SKM-1 (cell line): ENCODE results near the gene KCNJ13.

Source experiments
- DNase-seq: peaks from one replicate; lab custom pipeline; 2025; ENCODE audit not compliant: unreplicated experiment; lab: John Stamatoyannopoulos, UW

Gene KCNJ13

GRCh38 chr2:232776435-232776834 lies at the start of gene KCNJ13:
Gene KCNJ13 (minus strand): TSS chr2:232776565. CDS start chr2:232771362, 5,203 bp downstream.
- no peak for DNase-seq

GRCh38 chr2:232817756-232818155 lies 41.4 kb upstream of the KCNJ13 start:
- DNase-seq, result no peak

DNA sequence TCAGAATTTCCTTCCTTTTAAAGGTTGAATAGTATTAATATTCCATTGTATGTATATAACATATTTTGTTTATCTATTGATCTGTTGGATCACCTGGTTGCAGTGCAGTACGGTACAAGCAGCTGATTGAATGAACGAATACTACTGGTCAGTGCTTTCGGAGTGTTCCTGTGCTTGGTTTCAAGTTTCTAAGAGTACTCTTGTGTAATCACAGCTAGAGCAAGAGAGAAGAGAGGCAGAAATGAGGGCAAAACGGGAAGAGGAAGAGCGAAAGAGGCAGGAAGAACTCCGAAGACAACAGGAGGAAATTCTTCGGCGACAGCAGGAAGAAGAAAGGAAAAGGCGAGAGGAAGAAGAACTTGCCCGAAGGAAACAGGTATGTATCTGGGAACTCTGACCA lies 40.3 kb upstream of the KCNJ13 start:
- DNase-seq, result no peak

GRCh38 chr2:232815569-232815968 lies 39.2 kb upstream of the KCNJ13 start:
- no peak for DNase-seq

GRCh38 chr2:232810444-232810843 lies 34.1 kb upstream of the KCNJ13 start:
- DNase-seq, result no peak

DNA sequence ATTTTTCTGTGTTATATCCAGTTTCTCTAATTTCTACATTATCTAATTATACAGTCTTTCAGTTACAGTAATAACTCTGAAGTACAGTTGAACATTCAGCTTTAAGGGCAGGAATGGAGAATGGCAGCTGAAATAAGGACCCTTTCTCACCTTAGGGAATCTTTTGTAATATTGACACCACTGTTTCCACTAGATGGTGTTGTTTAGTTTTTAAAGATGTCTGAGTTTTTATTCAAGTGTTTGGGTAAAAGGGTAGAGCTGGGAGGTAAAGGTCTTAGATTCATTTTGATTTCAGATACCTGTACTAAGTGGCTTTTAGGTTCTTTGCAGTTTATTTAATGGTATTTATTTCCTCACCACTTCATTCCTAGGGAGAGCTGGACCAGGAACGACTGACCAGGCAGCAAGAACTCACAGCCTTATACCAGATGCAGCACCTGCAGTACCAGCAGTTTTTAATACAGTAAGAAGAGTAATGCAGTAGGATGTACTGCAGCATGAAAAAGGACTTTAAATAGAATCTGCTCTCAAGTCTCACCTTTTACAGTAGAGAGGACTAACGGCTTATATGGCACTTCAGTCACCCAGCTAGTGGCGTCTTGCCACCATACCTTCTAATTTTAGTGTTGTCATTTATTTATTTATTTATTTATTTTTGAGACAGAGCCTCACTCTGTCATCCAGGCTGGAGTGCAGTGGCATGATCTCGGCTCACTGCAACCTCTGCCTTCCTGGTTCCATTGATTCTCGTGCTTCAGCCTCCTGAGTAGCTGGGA lies 33.2 kb upstream of the KCNJ13 start:
- DNase-seq, result no peak

GRCh38 chr2:232802091-232802490 lies 25.7 kb upstream of the KCNJ13 start:
- no peak for DNase-seq

- DNase-seq, result no peak
These were observed 23.8 kb upstream of the KCNJ13 start for GRCh38 chr2:232800166-232800565.

DNA sequence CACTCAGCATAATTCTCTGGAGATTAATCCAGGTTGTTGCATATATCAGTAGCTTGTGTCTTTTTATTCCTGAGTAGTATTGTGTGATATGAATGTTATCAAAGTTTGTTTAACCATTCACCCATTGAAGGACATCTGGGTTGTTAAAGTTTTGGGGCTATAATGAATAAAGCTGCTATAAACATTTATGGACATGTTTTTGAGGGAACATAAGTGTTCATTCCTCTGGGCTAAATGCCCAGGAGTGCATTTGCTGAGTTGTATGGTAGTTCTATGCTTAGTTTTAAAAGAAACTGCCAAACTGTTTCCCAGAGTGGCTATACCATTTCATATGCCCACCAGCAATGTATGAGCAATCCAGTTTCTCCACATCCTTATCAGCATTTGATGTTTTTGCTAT lies 21.8 kb upstream of the KCNJ13 start:
- no peak for DNase-seq

GRCh38 chr2:232795920-232796319 lies 19.6 kb upstream of the KCNJ13 start:
- no peak for DNase-seq

DNA sequence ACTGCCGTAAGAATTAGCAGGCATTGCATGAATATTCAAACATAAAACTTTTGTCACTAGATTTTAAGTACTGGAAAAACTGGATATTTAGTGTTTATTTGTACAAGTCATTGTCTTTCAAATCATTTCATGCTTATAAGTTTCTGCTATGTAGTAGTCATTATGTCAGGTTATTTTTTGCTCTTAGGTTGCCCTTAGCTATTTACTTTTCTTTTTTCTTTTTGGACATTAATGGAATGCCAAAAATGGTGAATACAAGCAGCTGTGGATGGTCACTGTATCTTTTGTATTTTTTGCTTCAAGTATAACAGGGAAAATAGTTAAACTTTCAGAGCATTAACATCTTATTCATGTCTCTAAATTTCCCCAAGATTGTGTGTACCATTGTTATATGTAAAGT lies 18.6 kb upstream of the KCNJ13 start:
- no peak for DNase-seq

GRCh38 chr2:232793271-232793670 lies 16.9 kb upstream of the KCNJ13 start:
- no peak for DNase-seq

DNA sequence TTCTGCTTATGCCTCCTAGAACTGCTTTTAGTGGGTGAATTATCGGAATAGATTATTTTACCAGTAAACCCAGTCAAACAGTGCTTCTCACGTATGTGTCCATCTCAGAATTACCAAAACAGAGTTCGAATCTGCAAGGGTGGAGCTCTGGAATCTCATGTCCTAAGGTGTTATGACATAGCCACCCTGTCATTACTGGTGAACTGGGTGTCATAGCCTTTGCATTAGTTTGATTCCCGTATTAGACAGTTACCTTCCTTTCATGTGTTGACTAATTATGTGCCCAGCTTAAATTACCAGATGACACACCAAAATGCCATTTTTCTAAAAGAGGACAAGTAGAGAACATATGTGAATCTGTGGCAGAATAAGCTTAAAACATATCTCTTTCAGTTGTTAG lies 15.2 kb upstream of the KCNJ13 start:
- DNase-seq, result no peak

DNA sequence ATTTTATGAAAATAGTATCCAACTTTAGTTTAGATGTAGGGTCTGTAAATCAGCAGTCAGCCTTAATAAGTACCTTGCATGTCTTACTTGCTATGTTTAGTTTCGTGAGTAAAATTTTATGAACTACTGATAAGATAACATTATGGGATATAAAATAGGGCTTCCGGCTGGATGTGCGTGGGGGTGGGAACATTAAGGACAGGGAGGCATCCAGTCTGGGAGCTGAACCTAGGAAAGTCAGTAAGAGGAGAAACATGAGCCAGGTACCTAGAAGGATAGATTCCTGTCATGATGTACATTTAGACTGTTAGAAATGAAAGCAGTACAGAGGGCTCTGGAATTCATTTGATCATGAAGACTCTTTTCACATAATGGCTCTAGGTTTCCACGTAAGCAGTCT lies 12.7 kb upstream of the KCNJ13 start:
- no peak for DNase-seq

GRCh38 chr2:232787806-232788205 lies 11.4 kb upstream of the KCNJ13 start:
- no peak for DNase-seq

DNA sequence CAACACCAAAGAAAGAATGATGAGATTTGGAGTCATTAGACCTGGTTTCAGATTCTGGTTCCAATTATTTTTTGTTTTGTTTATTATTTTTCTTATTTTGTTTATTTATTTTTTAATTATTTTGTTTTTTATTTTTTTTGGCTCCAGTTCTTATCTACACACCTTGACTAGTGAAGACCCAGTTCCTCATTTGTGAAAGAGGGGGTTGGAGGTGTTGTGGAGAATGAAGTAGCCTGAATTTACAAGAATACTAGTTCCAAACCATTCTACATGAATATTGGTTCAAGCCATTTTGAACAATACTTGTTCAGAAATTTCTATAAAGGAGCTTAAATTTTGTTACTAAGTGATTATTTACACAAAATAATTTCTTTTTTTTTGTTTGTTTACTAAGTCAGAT lies 6.9 kb upstream of the KCNJ13 start:
- no peak for DNase-seq

GRCh38 chr2:232781765-232782164 lies 5.4 kb upstream of the KCNJ13 start:
- no peak for DNase-seq

DNA sequence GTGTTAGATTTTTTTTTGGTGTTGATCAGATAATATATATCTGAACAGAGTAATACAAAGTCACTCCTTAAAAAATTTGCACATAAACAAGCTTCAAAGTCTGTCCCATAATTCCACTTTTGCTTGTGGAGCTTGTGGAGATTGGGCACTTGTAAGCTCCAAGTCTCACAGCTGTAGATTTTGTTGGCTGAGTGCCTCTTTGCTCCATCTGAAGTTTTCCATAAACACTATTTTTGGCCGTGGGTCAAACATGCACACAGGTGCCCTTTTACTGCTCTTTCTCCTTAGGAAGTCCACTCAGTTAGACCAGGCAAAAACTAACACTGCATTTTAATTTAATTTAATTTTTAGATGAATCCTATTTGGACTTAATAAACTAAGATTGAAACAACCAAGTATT lies 3.6 kb upstream of the KCNJ13 start:
- no peak for DNase-seq

DNA sequence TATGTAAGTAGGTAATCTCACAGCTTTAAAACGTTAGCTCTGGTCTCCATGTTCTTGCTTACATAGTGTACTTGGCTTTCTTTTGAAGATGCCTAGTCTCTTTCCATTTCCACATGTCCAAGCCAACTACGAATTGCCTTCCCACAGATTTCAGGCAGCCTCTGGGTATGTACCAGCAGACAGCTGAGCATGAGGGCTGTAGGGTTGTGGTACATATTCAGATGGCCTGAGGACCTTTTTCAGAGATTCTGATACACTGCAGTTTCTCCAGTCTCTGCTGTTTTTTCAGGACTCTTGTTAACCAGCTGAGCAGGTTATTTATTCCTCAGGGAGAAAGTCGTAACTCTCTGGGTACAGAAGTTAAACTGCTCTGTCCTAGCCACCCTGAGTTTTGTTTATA lies 3.1 kb upstream of the KCNJ13 start:
- no peak for DNase-seq

GRCh38 chr2:232777276-232777675 lies 911 bp upstream of the KCNJ13 start:
- DNase-seq, result no peak

GRCh38 chr2:232773815-232774214 lies 2.5 kb downstream of the KCNJ13 start:
- DNase-seq, result no peak

DNA sequence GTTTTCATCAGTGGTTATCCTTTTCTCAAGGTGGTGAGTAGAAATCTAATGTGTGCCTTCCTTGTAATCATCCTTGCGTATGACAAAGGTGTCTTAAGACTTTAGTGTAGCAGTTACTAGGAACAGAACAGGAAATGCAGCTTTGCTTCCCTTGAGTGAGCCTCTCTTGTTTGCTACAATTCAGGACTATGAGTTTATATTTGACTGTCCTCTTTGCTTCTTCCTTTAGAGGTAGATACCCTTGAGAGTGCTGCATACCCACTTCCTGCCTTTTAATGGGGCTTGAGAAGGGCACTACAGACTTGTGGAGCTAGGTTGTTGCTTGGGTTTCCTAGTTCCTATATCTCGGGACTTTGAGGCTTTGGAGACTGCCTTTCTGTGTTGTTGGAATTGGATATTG lies 3.8 kb downstream of the KCNJ13 start:
- no peak for DNase-seq

DNA sequence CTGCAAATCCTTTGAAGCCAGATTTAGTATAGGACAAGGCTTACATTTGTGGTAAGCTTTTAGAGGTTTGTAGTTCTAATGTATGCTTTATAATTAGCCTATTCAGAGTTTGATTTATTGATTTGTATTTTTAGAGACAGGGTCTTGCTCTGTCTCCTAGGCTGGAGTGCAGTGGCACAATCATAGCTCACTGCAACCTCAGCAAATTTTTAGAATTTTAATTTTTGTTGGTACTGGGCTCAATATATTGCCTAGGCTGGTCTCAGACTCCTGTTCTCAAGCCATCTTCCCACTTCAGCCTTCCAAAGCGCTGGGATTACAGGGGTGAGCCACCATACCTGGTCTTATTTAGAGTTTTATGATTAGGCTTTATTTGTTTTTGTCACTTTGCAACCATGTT lies 4.5 kb downstream of the KCNJ13 start:
- DNase-seq, result no peak
